Measurements from ENCODE around the gene PPP1R8. TPM values are rescaled to one million over a fixed set of nuclear protein-coding genes. Genes with fewer than 3 reads are reported as not detected.
"Not testable (repeated sequence)": the region's sequence is repeated elsewhere in the genome, so short reads cannot be mapped to it uniquely, and the experiment has no call there.

The PPP1R8 gene
- total and polyA plus RNA-seq, 2 of the 8 experiments (the other 6 are each of a cell fraction or from before 2014, with no cell fraction given): 33.4 to 51.8 TPM

DNA sequence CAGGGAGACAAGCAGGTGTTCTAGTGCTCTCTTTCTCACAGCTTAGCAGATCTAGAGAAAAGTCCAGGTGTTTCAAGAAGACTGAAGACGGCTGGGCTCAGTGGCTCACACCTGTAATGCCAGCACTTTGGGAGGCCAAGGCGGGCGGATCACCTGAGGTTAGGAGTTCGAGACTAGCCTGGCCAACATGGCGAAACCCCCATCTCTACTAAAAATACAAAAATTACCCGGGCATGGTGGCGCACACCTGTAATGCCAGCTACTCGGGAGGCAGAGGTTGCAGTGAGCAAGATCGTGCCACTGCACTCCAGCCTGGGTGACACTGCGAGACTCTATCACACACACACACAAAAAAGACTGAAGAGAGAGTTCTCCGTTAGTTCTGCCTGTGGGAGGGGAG, 27.0 kb downstream of the PPP1R8 start:
- not testable (repeated sequence) for H2BK20ac ChIP-seq (ENCODE audit: low read length); H2AFZ ChIP-seq (ENCODE audit: low read length); H2BK5ac ChIP-seq (ENCODE audit: low read depth, low read length); H4K8ac ChIP-seq (ENCODE audit: extremely low read depth, insufficient read depth, low read length); H3K4me3 ChIP-seq (ENCODE audit: extremely low read depth in 1 of 4, insufficient read depth in 2 of 4, low read depth in 3 of 4, low read length in 4 of 4); H4K91ac ChIP-seq (replicated peaks; ENCODE audit: insufficient read length, low read length); H4K20me1 ChIP-seq (replicated peaks in 1 of 2; ENCODE audit: control insufficient read depth in 1 of 2, insufficient read depth in 2 of 2, low read length in 2 of 2); H2BK120ac ChIP-seq (replicated peaks; ENCODE audit: low read depth, low read length); H3K9me3 ChIP-seq (ENCODE audit: insufficient read depth in 2 of 2, low read depth in 1 of 2, low read length in 1 of 2); FAIRE-seq; H3K9ac ChIP-seq (replicated peaks in 1 of 4; ENCODE audit: extremely low read depth in 1 of 4, low read depth in 3 of 4, low read length in 3 of 4); H3K36me3 ChIP-seq (ENCODE audit: control insufficient read depth in 2 of 4, insufficient read depth in 4 of 4, low read length in 3 of 4); DNase-seq (ENCODE audit: low read depth in 1 of 2, low spot score in 2 of 2); H3K56ac ChIP-seq (replicated peaks; ENCODE audit: insufficient read length, low read depth, low read length); H2BK15ac ChIP-seq (ENCODE audit: low read length); H3K79me1 ChIP-seq (ENCODE audit: low read depth, low read length); H3K4ac ChIP-seq (replicated peaks; ENCODE audit: insufficient read length, low read depth, low read length); H3K4me2 ChIP-seq (ENCODE audit: insufficient read depth in 1 of 2, low read depth in 2 of 2, low read length in 2 of 2); H3K27me3 ChIP-seq (replicated peaks in 1 of 4; ENCODE audit: control insufficient read depth in 3 of 4, extremely low read depth in 1 of 4, insufficient read depth in 3 of 4, low read length in 3 of 4); H3K18ac ChIP-seq (ENCODE audit: extremely low read depth, low read length); H3K4me1 ChIP-seq (replicated peaks in 1 of 4; ENCODE audit: control insufficient read depth in 3 of 4, insufficient read depth in 4 of 4, low read length in 3 of 4); H4K5ac ChIP-seq (ENCODE audit: insufficient read length, low read depth, low read length); H3K27ac ChIP-seq (ENCODE audit: low read depth, low read length); H2AK5ac ChIP-seq (ENCODE audit: low read depth, low read length); H2BK12ac ChIP-seq (ENCODE audit: low read depth, low read length); H3K23ac ChIP-seq (ENCODE audit: insufficient read length); H3K23me2 ChIP-seq (ENCODE audit: low read depth, low read length); H3K79me2 ChIP-seq (ENCODE audit: control insufficient read depth in 1 of 2, insufficient read depth in 2 of 2, low read length in 2 of 2); H3K14ac ChIP-seq (ENCODE audit: insufficient read length)
- WGBS, 2 experiments (ENCODE audit: extremely low coverage in 1 of 2, insufficient coverage in 1 of 2, insufficient read length in 1 of 2, insufficient replicate concordance in 2 of 2, low coverage in 1 of 2, low lambda C conversion rate in 2 of 2, missing lambda C conversion rate in 1 of 2): 84% methylated on average over 11 of the region's 11 CpGs; no CpG with 5 or more reads in 1 of the 2 experiments
- ChIA-PET POLR2A (ENCODE audit: partially characterized antibody) (interaction anchor here (1.8 kb wide), 1 partner anchor 27 kb away, joined by 4 read pairs; the partner anchor contains the start of gene PPP1R8), CTCF (ENCODE audit: partially characterized antibody) (interaction anchor here (0.5 to 3.1 kb wide), 35 partner anchors 10 to 551 kb away, joined by 3 to 18 read pairs (median 5); partner anchors contain the start of gene XKR8)

Data from H1 (cell line).